ENCODE results near the gene SEMA4D. TPM values are rescaled to one million over a fixed set of nuclear protein-coding genes. Genes with fewer than 3 reads are reported as not detected.

The SEMA4D gene
- total RNA-seq, 4 donors from 2014 or later: 1.5 to 27.8 (median 11.6) TPM

- Histone ChIP-seq H3K4me3 (no peak overlapping the region), H3K36me3 (no peaks in the 10 kb centered on the region), H3K27ac (no peak overlapping the region), H3K9me3 (no peaks in the 10 kb centered on the region), H3K27me3 (no peaks in the 10 kb centered on the region), H3K4me1 (no peaks in the 10 kb centered on the region)
- no peak for DNase-seq
- TF ChIP-seq POLR2A (IDR thresholded peaks at IDR 0.05) (no peak), CTCF (IDR thresholded peaks at IDR 0.05) (no peak)
- intact Hi-C loops (cut with DNase I; ENCODE audit: low total_unique reads): no loop called here
Measured at GRCh38 chr9:89328064-89328463, 169.8 kb downstream of the SEMA4D start.

GRCh38 chr9:89325733-89326132, 172.2 kb downstream of the SEMA4D start:
- H3K36me3 ChIP-seq: no peaks in the 10 kb centered on the region
- H3K4me3 ChIP-seq: no peak overlapping the region
- intact Hi-C loops (cut with DNase I; ENCODE audit: low total_unique reads): no loop called here
- TF ChIP-seq CTCF (IDR thresholded peaks at IDR 0.05) (no peak), POLR2A (IDR thresholded peaks at IDR 0.05) (no peak)
- H3K27ac ChIP-seq: no peak overlapping the region
- peaks cover 0 to 10% of the 10 kb centered on the region in 2 donors for H3K4me1 ChIP-seq
- no peaks in the 10 kb centered on the region for H3K9me3 ChIP-seq
- DNase-seq: no peak
- H3K27me3 ChIP-seq: no peaks in the 10 kb centered on the region

- peaks cover 7 to 14% of the 10 kb centered on the region in 2 donors for H3K4me1 ChIP-seq
- intact Hi-C loops (cut with DNase I; ENCODE audit: low total_unique reads): no loop called here
Measured at GRCh38 chr9:89323390-89323789, 174.5 kb downstream of the SEMA4D start.

GRCh38 chr9:89319015-89319905, 178.7 kb downstream of the SEMA4D start:
- peaks cover 7 to 14% of the 10 kb centered on the region in 2 donors for H3K4me1 ChIP-seq
- TF ChIP-seq CTCF (IDR thresholded peaks at IDR 0.05) (no peak), POLR2A (IDR thresholded peaks at IDR 0.05) (no peak)

More at GRCh38 chr9:89323390-89323789, 174.5 kb downstream of the SEMA4D start:
- TF ChIP-seq POLR2A (IDR thresholded peaks at IDR 0.05): no peak
- no peak for TF ChIP-seq CTCF (IDR thresholded peaks at IDR 0.05)
- no peak overlapping the region for H3K4me3 ChIP-seq
- no peak for DNase-seq
- H3K36me3 ChIP-seq: no peaks in the 10 kb centered on the region
- H3K27me3 ChIP-seq: no peaks in the 10 kb centered on the region
- H3K9me3 ChIP-seq: no peaks in the 10 kb centered on the region
- no peak overlapping the region for H3K27ac ChIP-seq

More at GRCh38 chr9:89319015-89319905, 178.7 kb downstream of the SEMA4D start:
- intact Hi-C loops (cut with DNase I; ENCODE audit: low total_unique reads): no loop called here
- peak overlapping the region; percentile 58 to 83 for H3K4me3 ChIP-seq
- no peaks in the 10 kb centered on the region for H3K9me3 ChIP-seq
- no peaks in the 10 kb centered on the region for H3K36me3 ChIP-seq
- no peak for DNase-seq
- peak overlapping the region; percentile 99 to 100 for H3K27ac ChIP-seq
- no peaks in the 10 kb centered on the region for H3K27me3 ChIP-seq

Measured in uterus (tissue), 4 donors.